ENCODE data around the gene ZBTB22.
A peak's percentile ranks its signal among the peaks of the same experiment; 100 is the strongest.
"Not testable (repeated sequence)": the region's sequence is repeated elsewhere in the genome, so short reads cannot be mapped to it uniquely, and the experiment has no call there.

The ZBTB22 gene

DNA sequence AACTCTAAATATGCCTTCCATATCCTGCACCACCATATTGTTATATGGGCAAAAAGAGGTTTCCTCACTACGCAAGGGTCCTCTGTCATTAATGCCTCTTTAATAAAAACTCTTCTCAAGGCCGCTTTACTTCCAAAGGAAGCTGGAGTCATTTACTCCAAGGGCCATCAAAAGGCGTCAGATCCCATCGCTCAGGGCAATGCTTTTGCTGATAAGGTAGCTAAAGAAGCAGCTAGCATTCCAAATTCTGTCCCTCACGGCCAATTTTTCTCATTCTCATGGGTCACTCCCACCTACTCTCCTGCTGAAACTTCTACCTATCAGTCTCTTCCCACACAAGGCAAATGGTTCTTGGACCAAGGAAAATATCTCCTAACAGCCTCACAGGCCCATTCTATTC lies 30.3 kb upstream of the ZBTB22 start:
- TF ChIP-seq CTCF (IDR thresholded peaks at IDR 0.05; ENCODE audit: low read depth, low read length) = no peak
- H3K4me3 ChIP-seq (ENCODE audit: low read depth, low read length) = no peak overlapping the region
- in situ Hi-C loops (cut with HindIII; ENCODE audit: low sequenced_read_pairs) = no loop called here
- no peak for DNase-seq (ENCODE audit: low read depth, low spot score)

GRCh38 chr6:33346972-33347371 lies 29.4 kb upstream of the ZBTB22 start:
- DNase-seq (ENCODE audit: low read depth, low spot score); H3K4me3 ChIP-seq (ENCODE audit: low read depth, low read length); in situ Hi-C loops (cut with HindIII; ENCODE audit: low sequenced_read_pairs): not testable (repeated sequence)

GRCh38 chr6:33344701-33345697 lies 27.5 kb upstream of the ZBTB22 start:
- peak; percentile 46 for TF ChIP-seq CTCF (IDR thresholded peaks at IDR 0.05; ENCODE audit: low read depth, low read length)
- DNase-seq (ENCODE audit: low read depth, low spot score) = peak; percentile 91
- in situ Hi-C loops (cut with HindIII; ENCODE audit: low sequenced_read_pairs) = no loop called here
- no peak overlapping the region for H3K4me3 ChIP-seq (ENCODE audit: low read depth, low read length)

- no peak for TF ChIP-seq CTCF (IDR thresholded peaks at IDR 0.05; ENCODE audit: low read depth, low read length)
- H3K4me3 ChIP-seq (ENCODE audit: low read depth, low read length) = no peak overlapping the region
- no peak for DNase-seq (ENCODE audit: low read depth, low spot score)
- in situ Hi-C loops (cut with HindIII; ENCODE audit: low sequenced_read_pairs) = no loop called here
Observed at GRCh38 chr6:33343953-33344611, 26.5 kb upstream of the ZBTB22 start.

DNA sequence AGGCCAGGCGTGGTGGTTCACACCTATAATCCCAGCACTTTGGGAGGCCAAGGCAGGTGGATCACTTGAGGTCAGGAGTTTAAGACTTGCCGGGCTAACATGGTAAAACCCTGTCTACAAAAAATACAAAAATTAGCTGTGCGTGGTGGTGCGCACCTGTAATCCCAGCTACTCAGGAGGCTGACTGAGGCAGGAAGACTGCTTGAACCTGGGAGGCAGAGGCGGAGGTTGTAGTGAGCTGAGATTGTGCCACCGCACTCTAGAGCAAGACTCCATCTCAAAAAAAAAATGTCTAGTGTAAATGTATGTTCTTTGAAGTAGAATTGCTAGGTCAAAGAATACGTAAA lies 26.0 kb upstream of the ZBTB22 start:
- H3K4me3 ChIP-seq (ENCODE audit: low read depth, low read length); in situ Hi-C loops (cut with HindIII; ENCODE audit: low sequenced_read_pairs); DNase-seq (ENCODE audit: low read depth, low spot score): not testable (repeated sequence)

GRCh38 chr6:33339193-33339592 lies 21.6 kb upstream of the ZBTB22 start:
- TF ChIP-seq CTCF (IDR thresholded peaks at IDR 0.05; ENCODE audit: low read depth, low read length) = no peak

DNA sequence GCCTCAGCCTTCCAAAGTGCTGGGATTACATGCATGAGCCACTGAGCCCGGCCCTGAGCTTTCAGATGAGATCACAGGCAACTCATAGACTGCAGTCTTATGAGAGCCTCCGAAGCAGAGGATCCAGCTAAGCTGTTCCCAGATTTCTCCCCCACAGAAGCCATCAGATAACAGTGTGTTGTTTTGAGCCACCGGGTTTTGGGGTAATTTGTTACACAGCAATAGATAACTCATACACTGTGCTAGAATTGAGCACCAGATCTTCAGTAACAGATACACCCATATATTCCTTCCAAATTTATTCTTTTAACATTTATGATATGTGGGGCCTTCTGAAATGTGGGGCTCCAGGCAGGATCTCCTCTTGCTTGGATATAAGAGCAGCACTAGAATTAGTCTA lies 19.0 kb upstream of the ZBTB22 start:
- H3K4me3 ChIP-seq (ENCODE audit: low read depth, low read length) = no peak overlapping the region
- DNase-seq (ENCODE audit: low read depth, low spot score) = no peak
- in situ Hi-C loops (cut with HindIII; ENCODE audit: low sequenced_read_pairs) = no loop called here
- no peak for TF ChIP-seq CTCF (IDR thresholded peaks at IDR 0.05; ENCODE audit: low read depth, low read length)

More at GRCh38 chr6:33339193-33339592, 21.6 kb upstream of the ZBTB22 start:
- DNase-seq (ENCODE audit: low read depth, low spot score) = no peak
- no peak overlapping the region for H3K4me3 ChIP-seq (ENCODE audit: low read depth, low read length)
- in situ Hi-C loops (cut with HindIII; ENCODE audit: low sequenced_read_pairs) = no loop called here
